ENCODE measurements around the gene IL15RA. TPM values are rescaled to one million over a fixed set of nuclear protein-coding genes. Genes with fewer than 3 reads are reported as not detected.

Gene IL15RA
- total RNA-seq, 1 experiment from 2014 or later: 1.9 TPM

DNA sequence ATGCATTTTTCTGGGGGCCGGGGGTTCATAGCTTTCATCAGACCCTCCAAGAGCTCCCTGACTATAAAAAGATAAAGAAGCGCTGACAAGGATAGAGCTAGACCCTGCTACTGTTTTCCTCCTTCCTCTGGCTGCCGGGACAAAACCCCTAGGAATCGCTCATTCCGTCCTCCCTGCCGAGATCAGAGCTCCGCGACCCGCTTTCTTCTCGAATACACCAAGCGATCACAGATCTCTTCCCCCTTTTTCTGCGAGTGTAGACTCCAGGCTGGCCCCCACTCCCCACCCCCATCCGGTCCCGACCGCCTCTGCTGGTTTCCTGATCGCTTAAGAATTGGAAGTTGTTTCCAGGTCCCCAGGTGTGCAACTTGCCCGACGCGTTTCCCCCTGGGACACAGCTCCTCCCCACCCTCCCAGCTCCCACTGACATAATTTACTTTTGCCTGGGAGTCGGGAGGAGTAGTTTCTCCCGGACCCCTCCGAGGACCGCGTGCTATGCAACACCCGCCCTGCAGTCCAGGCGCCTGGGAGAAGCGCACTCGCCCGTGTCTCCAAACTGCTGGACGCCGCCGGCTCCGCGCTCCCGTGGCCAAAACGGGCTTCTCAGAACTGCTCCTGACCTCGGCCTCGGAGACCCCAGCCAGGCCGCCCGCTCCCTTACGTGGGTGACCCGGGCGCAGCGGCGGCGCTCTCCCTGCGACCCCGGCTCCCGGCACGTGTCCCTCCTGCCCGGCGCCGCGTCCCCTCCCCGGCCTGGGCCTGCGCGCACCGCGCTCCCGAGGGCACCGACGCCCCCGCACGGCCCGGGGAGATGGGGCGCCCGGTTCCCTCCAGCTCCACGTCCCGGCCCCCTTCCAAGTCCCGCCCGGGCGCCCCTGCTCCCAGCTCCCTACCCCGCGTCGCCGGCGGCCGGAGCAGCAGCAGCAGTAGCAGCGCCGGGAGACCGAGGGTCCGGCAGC is 552 bp downstream of the IL15RA start (continued):
- TF ChIP-seq, protein P1, sequence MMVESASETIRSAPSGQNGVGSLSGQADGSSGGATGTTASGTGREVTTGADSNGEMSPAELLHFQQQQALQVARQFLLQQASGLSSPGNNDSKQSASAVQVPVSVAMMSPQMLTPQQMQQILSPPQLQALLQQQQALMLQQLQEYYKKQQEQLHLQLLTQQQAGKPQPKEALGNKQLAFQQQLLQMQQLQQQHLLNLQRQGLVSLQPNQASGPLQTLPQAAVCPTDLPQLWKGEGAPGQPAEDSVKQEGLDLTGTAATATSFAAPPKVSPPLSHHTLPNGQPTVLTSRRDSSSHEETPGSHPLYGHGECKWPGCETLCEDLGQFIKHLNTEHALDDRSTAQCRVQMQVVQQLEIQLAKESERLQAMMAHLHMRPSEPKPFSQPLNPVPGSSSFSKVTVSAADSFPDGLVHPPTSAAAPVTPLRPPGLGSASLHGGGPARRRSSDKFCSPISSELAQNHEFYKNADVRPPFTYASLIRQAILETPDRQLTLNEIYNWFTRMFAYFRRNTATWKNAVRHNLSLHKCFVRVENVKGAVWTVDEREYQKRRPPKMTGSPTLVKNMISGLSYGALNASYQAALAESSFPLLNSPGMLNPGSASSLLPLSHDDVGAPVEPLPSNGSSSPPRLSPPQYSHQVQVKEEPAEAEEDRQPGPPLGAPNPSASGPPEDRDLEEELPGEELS (CRISPR knock-in tag; IDR thresholded peaks at IDR 0.05): peak; percentile 80
- TF ChIP-seq ZNF671 (CRISPR knock-in tag; IDR thresholded peaks at IDR 0.05): no peak
- TF ChIP-seq, protein P2, sequence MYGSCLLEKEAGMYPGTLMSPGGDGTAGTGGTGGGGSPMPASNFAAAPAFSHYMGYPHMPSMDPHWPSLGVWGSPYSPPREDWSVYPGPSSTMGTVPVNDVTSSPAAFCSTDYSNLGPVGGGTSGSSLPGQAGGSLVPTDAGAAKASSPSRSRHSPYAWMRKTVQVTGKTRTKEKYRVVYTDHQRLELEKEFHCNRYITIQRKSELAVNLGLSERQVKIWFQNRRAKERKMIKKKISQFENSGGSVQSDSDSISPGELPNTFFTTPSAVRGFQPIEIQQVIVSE (CRISPR knock-in tag; IDR thresholded peaks at IDR 0.05; ENCODE audit: borderline replicate concordance): no peak
- TF ChIP-seq ESRRA (CRISPR knock-in tag; IDR thresholded peaks at IDR 0.05; ENCODE audit: borderline replicate concordance): no peak
- TF ChIP-seq, protein P3, sequence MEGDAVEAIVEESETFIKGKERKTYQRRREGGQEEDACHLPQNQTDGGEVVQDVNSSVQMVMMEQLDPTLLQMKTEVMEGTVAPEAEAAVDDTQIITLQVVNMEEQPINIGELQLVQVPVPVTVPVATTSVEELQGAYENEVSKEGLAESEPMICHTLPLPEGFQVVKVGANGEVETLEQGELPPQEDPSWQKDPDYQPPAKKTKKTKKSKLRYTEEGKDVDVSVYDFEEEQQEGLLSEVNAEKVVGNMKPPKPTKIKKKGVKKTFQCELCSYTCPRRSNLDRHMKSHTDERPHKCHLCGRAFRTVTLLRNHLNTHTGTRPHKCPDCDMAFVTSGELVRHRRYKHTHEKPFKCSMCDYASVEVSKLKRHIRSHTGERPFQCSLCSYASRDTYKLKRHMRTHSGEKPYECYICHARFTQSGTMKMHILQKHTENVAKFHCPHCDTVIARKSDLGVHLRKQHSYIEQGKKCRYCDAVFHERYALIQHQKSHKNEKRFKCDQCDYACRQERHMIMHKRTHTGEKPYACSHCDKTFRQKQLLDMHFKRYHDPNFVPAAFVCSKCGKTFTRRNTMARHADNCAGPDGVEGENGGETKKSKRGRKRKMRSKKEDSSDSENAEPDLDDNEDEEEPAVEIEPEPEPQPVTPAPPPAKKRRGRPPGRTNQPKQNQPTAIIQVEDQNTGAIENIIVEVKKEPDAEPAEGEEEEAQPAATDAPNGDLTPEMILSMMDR (IDR thresholded peaks at IDR 0.05): no peak
- TF ChIP-seq, protein P4, sequence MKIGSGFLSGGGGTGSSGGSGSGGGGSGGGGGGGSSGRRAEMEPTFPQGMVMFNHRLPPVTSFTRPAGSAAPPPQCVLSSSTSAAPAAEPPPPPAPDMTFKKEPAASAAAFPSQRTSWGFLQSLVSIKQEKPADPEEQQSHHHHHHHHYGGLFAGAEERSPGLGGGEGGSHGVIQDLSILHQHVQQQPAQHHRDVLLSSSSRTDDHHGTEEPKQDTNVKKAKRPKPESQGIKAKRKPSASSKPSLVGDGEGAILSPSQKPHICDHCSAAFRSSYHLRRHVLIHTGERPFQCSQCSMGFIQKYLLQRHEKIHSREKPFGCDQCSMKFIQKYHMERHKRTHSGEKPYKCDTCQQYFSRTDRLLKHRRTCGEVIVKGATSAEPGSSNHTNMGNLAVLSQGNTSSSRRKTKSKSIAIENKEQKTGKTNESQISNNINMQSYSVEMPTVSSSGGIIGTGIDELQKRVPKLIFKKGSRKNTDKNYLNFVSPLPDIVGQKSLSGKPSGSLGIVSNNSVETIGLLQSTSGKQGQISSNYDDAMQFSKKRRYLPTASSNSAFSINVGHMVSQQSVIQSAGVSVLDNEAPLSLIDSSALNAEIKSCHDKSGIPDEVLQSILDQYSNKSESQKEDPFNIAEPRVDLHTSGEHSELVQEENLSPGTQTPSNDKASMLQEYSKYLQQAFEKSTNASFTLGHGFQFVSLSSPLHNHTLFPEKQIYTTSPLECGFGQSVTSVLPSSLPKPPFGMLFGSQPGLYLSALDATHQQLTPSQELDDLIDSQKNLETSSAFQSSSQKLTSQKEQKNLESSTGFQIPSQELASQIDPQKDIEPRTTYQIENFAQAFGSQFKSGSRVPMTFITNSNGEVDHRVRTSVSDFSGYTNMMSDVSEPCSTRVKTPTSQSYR (CRISPR knock-in tag; IDR thresholded peaks at IDR 0.05): no peak
- TF ChIP-seq NR3C1 (CRISPR knock-in tag; conservative IDR thresholded peaks at IDR 0.05; ENCODE audit: low read depth): no peak
- no peak for TF ChIP-seq ZNF232 (CRISPR knock-in tag; IDR thresholded peaks at IDR 0.05)
- no peak for TF ChIP-seq ZNF121 (CRISPR knock-in tag; IDR thresholded peaks at IDR 0.05)
- TF ChIP-seq, protein P5, sequence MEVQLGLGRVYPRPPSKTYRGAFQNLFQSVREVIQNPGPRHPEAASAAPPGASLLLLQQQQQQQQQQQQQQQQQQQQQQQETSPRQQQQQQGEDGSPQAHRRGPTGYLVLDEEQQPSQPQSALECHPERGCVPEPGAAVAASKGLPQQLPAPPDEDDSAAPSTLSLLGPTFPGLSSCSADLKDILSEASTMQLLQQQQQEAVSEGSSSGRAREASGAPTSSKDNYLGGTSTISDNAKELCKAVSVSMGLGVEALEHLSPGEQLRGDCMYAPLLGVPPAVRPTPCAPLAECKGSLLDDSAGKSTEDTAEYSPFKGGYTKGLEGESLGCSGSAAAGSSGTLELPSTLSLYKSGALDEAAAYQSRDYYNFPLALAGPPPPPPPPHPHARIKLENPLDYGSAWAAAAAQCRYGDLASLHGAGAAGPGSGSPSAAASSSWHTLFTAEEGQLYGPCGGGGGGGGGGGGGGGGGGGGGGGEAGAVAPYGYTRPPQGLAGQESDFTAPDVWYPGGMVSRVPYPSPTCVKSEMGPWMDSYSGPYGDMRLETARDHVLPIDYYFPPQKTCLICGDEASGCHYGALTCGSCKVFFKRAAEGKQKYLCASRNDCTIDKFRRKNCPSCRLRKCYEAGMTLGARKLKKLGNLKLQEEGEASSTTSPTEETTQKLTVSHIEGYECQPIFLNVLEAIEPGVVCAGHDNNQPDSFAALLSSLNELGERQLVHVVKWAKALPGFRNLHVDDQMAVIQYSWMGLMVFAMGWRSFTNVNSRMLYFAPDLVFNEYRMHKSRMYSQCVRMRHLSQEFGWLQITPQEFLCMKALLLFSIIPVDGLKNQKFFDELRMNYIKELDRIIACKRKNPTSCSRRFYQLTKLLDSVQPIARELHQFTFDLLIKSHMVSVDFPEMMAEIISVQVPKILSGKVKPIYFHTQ (CRISPR knock-in tag; IDR thresholded peaks at IDR 0.05): no peak
- TF ChIP-seq, protein P6, sequence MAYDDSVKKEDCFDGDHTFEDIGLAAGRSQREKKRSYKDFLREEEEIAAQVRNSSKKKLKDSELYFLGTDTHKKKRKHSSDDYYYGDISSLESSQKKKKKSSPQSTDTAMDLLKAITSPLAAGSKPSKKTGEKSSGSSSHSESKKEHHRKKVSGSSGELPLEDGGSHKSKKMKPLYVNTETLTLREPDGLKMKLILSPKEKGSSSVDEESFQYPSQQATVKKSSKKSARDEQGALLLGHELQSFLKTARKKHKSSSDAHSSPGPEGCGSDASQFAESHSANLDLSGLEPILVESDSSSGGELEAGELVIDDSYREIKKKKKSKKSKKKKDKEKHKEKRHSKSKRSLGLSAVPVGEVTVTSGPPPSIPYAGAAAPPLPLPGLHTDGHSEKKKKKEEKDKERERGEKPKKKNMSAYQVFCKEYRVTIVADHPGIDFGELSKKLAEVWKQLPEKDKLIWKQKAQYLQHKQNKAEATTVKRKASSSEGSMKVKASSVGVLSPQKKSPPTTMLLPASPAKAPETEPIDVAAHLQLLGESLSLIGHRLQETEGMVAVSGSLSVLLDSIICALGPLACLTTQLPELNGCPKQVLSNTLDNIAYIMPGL (CRISPR knock-in tag; IDR thresholded peaks at IDR 0.05): no peak; the same call in 1 of the 2 replicates
- TF ChIP-seq, protein P7, sequence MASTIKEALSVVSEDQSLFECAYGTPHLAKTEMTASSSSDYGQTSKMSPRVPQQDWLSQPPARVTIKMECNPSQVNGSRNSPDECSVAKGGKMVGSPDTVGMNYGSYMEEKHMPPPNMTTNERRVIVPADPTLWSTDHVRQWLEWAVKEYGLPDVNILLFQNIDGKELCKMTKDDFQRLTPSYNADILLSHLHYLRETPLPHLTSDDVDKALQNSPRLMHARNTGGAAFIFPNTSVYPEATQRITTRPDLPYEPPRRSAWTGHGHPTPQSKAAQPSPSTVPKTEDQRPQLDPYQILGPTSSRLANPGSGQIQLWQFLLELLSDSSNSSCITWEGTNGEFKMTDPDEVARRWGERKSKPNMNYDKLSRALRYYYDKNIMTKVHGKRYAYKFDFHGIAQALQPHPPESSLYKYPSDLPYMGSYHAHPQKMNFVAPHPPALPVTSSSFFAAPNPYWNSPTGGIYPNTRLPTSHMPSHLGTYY (CRISPR knock-in tag; IDR thresholded peaks at IDR 0.05): no peak
- no peak; the same call in 1 of the 2 replicates for TF ChIP-seq NFE2L1 (CRISPR knock-in tag; IDR thresholded peaks at IDR 0.05)
- no peak for TF ChIP-seq NFATC4 (CRISPR knock-in tag; IDR thresholded peaks at IDR 0.05)
- no peak for TF ChIP-seq ZNF317 (CRISPR knock-in tag; IDR thresholded peaks at IDR 0.05; ENCODE audit: borderline replicate concordance, low read depth)
- TF ChIP-seq SMAD3 (CRISPR knock-in tag; IDR thresholded peaks at IDR 0.05; ENCODE audit: borderline replicate concordance): no peak
- TF ChIP-seq ZNF263 (CRISPR knock-in tag; IDR thresholded peaks at IDR 0.05; ENCODE audit: low read depth): no peak
- TF ChIP-seq, protein P8, sequence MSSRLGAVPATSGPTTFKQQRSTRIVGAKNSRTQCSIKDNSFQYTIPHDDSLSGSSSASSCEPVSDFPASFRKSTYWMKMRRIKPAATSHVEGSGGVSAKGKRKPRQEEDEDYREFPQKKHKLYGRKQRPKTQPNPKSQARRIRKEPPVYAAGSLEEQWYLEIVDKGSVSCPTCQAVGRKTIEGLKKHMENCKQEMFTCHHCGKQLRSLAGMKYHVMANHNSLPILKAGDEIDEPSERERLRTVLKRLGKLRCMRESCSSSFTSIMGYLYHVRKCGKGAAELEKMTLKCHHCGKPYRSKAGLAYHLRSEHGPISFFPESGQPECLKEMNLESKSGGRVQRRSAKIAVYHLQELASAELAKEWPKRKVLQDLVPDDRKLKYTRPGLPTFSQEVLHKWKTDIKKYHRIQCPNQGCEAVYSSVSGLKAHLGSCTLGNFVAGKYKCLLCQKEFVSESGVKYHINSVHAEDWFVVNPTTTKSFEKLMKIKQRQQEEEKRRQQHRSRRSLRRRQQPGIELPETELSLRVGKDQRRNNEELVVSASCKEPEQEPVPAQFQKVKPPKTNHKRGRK (CRISPR knock-in tag; IDR thresholded peaks at IDR 0.05; ENCODE audit: borderline replicate concordance): no peak
- TF ChIP-seq CREB1 (CRISPR knock-in tag; IDR thresholded peaks at IDR 0.05): no peak
- TF ChIP-seq, protein P9, sequence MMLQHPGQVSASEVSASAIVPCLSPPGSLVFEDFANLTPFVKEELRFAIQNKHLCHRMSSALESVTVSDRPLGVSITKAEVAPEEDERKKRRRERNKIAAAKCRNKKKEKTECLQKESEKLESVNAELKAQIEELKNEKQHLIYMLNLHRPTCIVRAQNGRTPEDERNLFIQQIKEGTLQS (CRISPR knock-in tag; conservative IDR thresholded peaks at IDR 0.05): no peak
- TF ChIP-seq HMGA2 (CRISPR knock-in tag; IDR thresholded peaks at IDR 0.05): no peak
- TF ChIP-seq NR1H2 (CRISPR knock-in tag; IDR thresholded peaks at IDR 0.05): no peak

Data from WTC11 (cell line).